ENCODE measurements around the gene RRAGC.

DNA sequence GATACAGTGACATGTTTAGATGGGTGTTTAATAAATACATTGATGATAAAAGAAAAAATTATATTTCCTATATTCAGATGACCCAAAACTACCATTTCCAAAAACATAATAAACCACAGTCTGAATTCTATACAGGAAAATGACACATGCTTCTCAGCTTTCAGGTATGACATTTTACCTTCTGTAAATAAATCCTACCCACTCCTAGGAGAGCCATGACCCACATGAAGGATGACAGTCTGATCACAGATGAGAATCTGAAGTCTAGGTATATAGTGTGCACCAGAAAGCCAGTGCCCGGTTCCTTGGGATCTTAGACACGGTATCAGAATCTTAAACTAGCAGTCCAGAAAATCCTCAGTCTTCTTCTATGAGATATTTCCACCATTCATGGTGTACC, 25.5 kb upstream of the RRAGC start:
- TF ChIP-seq POLR2AphosphoS5 (IDR thresholded peaks at IDR 0.05) (no peak), POLR2A (IDR thresholded peaks at IDR 0.05) (no peak)
- TF ChIP-seq, protein P1, sequence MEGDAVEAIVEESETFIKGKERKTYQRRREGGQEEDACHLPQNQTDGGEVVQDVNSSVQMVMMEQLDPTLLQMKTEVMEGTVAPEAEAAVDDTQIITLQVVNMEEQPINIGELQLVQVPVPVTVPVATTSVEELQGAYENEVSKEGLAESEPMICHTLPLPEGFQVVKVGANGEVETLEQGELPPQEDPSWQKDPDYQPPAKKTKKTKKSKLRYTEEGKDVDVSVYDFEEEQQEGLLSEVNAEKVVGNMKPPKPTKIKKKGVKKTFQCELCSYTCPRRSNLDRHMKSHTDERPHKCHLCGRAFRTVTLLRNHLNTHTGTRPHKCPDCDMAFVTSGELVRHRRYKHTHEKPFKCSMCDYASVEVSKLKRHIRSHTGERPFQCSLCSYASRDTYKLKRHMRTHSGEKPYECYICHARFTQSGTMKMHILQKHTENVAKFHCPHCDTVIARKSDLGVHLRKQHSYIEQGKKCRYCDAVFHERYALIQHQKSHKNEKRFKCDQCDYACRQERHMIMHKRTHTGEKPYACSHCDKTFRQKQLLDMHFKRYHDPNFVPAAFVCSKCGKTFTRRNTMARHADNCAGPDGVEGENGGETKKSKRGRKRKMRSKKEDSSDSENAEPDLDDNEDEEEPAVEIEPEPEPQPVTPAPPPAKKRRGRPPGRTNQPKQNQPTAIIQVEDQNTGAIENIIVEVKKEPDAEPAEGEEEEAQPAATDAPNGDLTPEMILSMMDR (IDR thresholded peaks at IDR 0.05): no peak
